Measurements from ENCODE around the gene SMAD4.

Gene SMAD4

GRCh38 chr18:51070545-51070944 lies 40.5 kb downstream of the SMAD4 start:
- peaks cover 0 to 6% of the 10 kb centered on the region in 2 donors for H3K36me3 ChIP-seq (ENCODE audit: control insufficient read depth in 2 of 2, insufficient read depth in 2 of 2, low read length in 2 of 2)
- H3K27ac ChIP-seq (ENCODE audit: low read length) = no peak overlapping the region

GRCh38 chr18:51072586-51073313 lies 42.7 kb downstream of the SMAD4 start:
- no peak overlapping the region for H3K27ac ChIP-seq (ENCODE audit: low read length)
- no peak overlapping the region for H3K9ac ChIP-seq (ENCODE audit: low read length in 2 of 2)
- no peaks in the 10 kb centered on the region for H3K9me3 ChIP-seq (ENCODE audit: control insufficient read depth in 2 of 2, low read length in 2 of 2)
- H3K36me3 ChIP-seq (ENCODE audit: control insufficient read depth in 2 of 2, insufficient read depth in 2 of 2, low read length in 2 of 2) = peaks cover 6 to 13% of the 10 kb centered on the region in 2 donors
- H3K27me3 ChIP-seq (ENCODE audit: control insufficient read depth in 1 of 2, insufficient read depth in 2 of 2, low read length in 2 of 2) = no peaks in the 10 kb centered on the region
- no peaks in the 10 kb centered on the region for H3K4me1 ChIP-seq (ENCODE audit: control insufficient read depth, insufficient read depth, low read length)
- no peak overlapping the region for H3K4me3 ChIP-seq (ENCODE audit: low read length in 2 of 2)

More at GRCh38 chr18:51070545-51070944, 40.5 kb downstream of the SMAD4 start:
- H3K4me3 ChIP-seq (ENCODE audit: low read length in 2 of 2) = no peak overlapping the region
- H3K9me3 ChIP-seq (ENCODE audit: control insufficient read depth in 2 of 2, low read length in 2 of 2) = no peaks in the 10 kb centered on the region
- no peak overlapping the region for H3K9ac ChIP-seq (ENCODE audit: low read length in 2 of 2)
- H3K27me3 ChIP-seq (ENCODE audit: control insufficient read depth in 1 of 2, insufficient read depth in 2 of 2, low read length in 2 of 2) = no peaks in the 10 kb centered on the region
- no peaks in the 10 kb centered on the region for H3K4me1 ChIP-seq (ENCODE audit: control insufficient read depth, insufficient read depth, low read length)

- Histone ChIP-seq H3K9ac (ENCODE audit: low read length in 2 of 2) (no peak overlapping the region), H3K27me3 (ENCODE audit: control insufficient read depth in 1 of 2, insufficient read depth in 2 of 2, low read length in 2 of 2) (no peaks in the 10 kb centered on the region), H3K4me3 (ENCODE audit: low read length in 2 of 2) (no peak overlapping the region), H3K36me3 (ENCODE audit: control insufficient read depth in 2 of 2, insufficient read depth in 2 of 2, low read length in 2 of 2) (peaks cover 15 to 28% of the 10 kb centered on the region in 2 donors), H3K4me1 (ENCODE audit: control insufficient read depth, insufficient read depth, low read length) (no peaks in the 10 kb centered on the region), H3K9me3 (ENCODE audit: control insufficient read depth in 2 of 2, low read length in 2 of 2) (no peaks in the 10 kb centered on the region), H3K27ac (ENCODE audit: low read length) (no peak overlapping the region)
These were observed 44.6 kb downstream of the SMAD4 start for GRCh38 chr18:51074605-51075004.

- Histone ChIP-seq H3K27me3 (ENCODE audit: control insufficient read depth in 1 of 2, insufficient read depth in 2 of 2, low read length in 2 of 2) (no peaks in the 10 kb centered on the region), H3K9ac (ENCODE audit: low read length in 2 of 2) (no peak overlapping the region), H3K36me3 (ENCODE audit: control insufficient read depth in 2 of 2, insufficient read depth in 2 of 2, low read length in 2 of 2) (peaks cover 18 to 28% of the 10 kb centered on the region in 2 donors), H3K9me3 (ENCODE audit: control insufficient read depth in 2 of 2, low read length in 2 of 2) (no peaks in the 10 kb centered on the region), H3K4me3 (ENCODE audit: low read length in 2 of 2) (no peak overlapping the region), H3K27ac (ENCODE audit: low read length) (no peak overlapping the region), H3K4me1 (ENCODE audit: control insufficient read depth, insufficient read depth, low read length) (no peaks in the 10 kb centered on the region)
These were observed 46.5 kb downstream of the SMAD4 start for GRCh38 chr18:51076503-51076902.

- H3K9me3 ChIP-seq (ENCODE audit: control insufficient read depth in 2 of 2, low read length in 2 of 2) = no peaks in the 10 kb centered on the region
- no peak overlapping the region for H3K9ac ChIP-seq (ENCODE audit: low read length in 2 of 2)
- H3K4me3 ChIP-seq (ENCODE audit: low read length in 2 of 2) = no peak overlapping the region
- H3K27me3 ChIP-seq (ENCODE audit: control insufficient read depth in 1 of 2, insufficient read depth in 2 of 2, low read length in 2 of 2) = no peaks in the 10 kb centered on the region
- H3K27ac ChIP-seq (ENCODE audit: low read length) = no peak overlapping the region
- peaks cover 25 to 30% of the 10 kb centered on the region in 2 donors for H3K36me3 ChIP-seq (ENCODE audit: control insufficient read depth in 2 of 2, insufficient read depth in 2 of 2, low read length in 2 of 2)
- no peaks in the 10 kb centered on the region for H3K4me1 ChIP-seq (ENCODE audit: control insufficient read depth, insufficient read depth, low read length)
These were observed 47.2 kb downstream of the SMAD4 start for GRCh38 chr18:51077217-51077616.

GRCh38 chr18:51078026-51078425 lies 48.0 kb downstream of the SMAD4 start:
- Histone ChIP-seq H3K27me3 (ENCODE audit: control insufficient read depth in 1 of 2, insufficient read depth in 2 of 2, low read length in 2 of 2) (no peaks in the 10 kb centered on the region), H3K27ac (ENCODE audit: low read length) (no peak overlapping the region), H3K9ac (ENCODE audit: low read length in 2 of 2) (no peak overlapping the region), H3K4me1 (ENCODE audit: control insufficient read depth, insufficient read depth, low read length) (no peaks in the 10 kb centered on the region), H3K9me3 (ENCODE audit: control insufficient read depth in 2 of 2, low read length in 2 of 2) (no peaks in the 10 kb centered on the region), H3K36me3 (ENCODE audit: control insufficient read depth in 2 of 2, insufficient read depth in 2 of 2, low read length in 2 of 2) (peaks cover 27 to 35% of the 10 kb centered on the region in 2 donors), H3K4me3 (ENCODE audit: low read length in 2 of 2) (no peak overlapping the region)

- Histone ChIP-seq H3K9ac (ENCODE audit: low read length in 2 of 2) (no peak overlapping the region), H3K27ac (ENCODE audit: low read length) (no peak overlapping the region), H3K4me1 (ENCODE audit: control insufficient read depth, insufficient read depth, low read length) (no peaks in the 10 kb centered on the region), H3K36me3 (ENCODE audit: control insufficient read depth in 2 of 2, insufficient read depth in 2 of 2, low read length in 2 of 2) (peaks cover 24 to 51% of the 10 kb centered on the region in 2 donors), H3K4me3 (ENCODE audit: low read length in 2 of 2) (no peak overlapping the region), H3K9me3 (ENCODE audit: control insufficient read depth in 2 of 2, low read length in 2 of 2) (no peaks in the 10 kb centered on the region), H3K27me3 (ENCODE audit: control insufficient read depth in 1 of 2, insufficient read depth in 2 of 2, low read length in 2 of 2) (no peaks in the 10 kb centered on the region)
These were observed 52.7 kb downstream of the SMAD4 start for GRCh38 chr18:51082571-51083267.

GRCh38 chr18:51083398-51083797 lies 53.4 kb downstream of the SMAD4 start:
- Histone ChIP-seq H3K9ac (ENCODE audit: low read length in 2 of 2) (no peak overlapping the region), H3K4me1 (ENCODE audit: control insufficient read depth, insufficient read depth, low read length) (no peaks in the 10 kb centered on the region), H3K4me3 (ENCODE audit: low read length in 2 of 2) (no peak overlapping the region), H3K27me3 (ENCODE audit: control insufficient read depth in 1 of 2, insufficient read depth in 2 of 2, low read length in 2 of 2) (no peaks in the 10 kb centered on the region), H3K9me3 (ENCODE audit: control insufficient read depth in 2 of 2, low read length in 2 of 2) (no peaks in the 10 kb centered on the region), H3K27ac (ENCODE audit: low read length) (no peak overlapping the region), H3K36me3 (ENCODE audit: control insufficient read depth in 2 of 2, insufficient read depth in 2 of 2, low read length in 2 of 2) (peaks cover 18 to 45% of the 10 kb centered on the region in 2 donors)

GRCh38 chr18:51088410-51088809 lies 58.4 kb downstream of the SMAD4 start:
- Histone ChIP-seq H3K9me3 (ENCODE audit: control insufficient read depth in 2 of 2, low read length in 2 of 2) (peaks cover 0 to 6% of the 10 kb centered on the region in 2 donors), H3K4me1 (ENCODE audit: control insufficient read depth, insufficient read depth, low read length) (no peaks in the 10 kb centered on the region), H3K27ac (ENCODE audit: low read length) (no peak overlapping the region), H3K4me3 (ENCODE audit: low read length in 2 of 2) (no peak overlapping the region), H3K9ac (ENCODE audit: low read length in 2 of 2) (no peak overlapping the region), H3K36me3 (ENCODE audit: control insufficient read depth in 2 of 2, insufficient read depth in 2 of 2, low read length in 2 of 2) (peaks cover 2 to 22% of the 10 kb centered on the region in 2 donors), H3K27me3 (ENCODE audit: control insufficient read depth in 1 of 2, insufficient read depth in 2 of 2, low read length in 2 of 2) (no peaks in the 10 kb centered on the region)

- no peaks in the 10 kb centered on the region for H3K4me1 ChIP-seq (ENCODE audit: control insufficient read depth, insufficient read depth, low read length)
- peaks cover 0 to 6% of the 10 kb centered on the region in 2 donors for H3K9me3 ChIP-seq (ENCODE audit: control insufficient read depth in 2 of 2, low read length in 2 of 2)
- H3K27ac ChIP-seq (ENCODE audit: low read length) = no peak overlapping the region
- no peak overlapping the region for H3K4me3 ChIP-seq (ENCODE audit: low read length in 2 of 2)
- peaks cover 0 to 14% of the 10 kb centered on the region in 2 donors for H3K36me3 ChIP-seq (ENCODE audit: control insufficient read depth in 2 of 2, insufficient read depth in 2 of 2, low read length in 2 of 2)
- H3K27me3 ChIP-seq (ENCODE audit: control insufficient read depth in 1 of 2, insufficient read depth in 2 of 2, low read length in 2 of 2) = no peaks in the 10 kb centered on the region
- H3K9ac ChIP-seq (ENCODE audit: low read length in 2 of 2) = no peak overlapping the region
These were observed 59.7 kb downstream of the SMAD4 start for GRCh38 chr18:51089691-51090090.

GRCh38 chr18:51091270-51091669 lies 61.3 kb downstream of the SMAD4 start:
- Histone ChIP-seq H3K36me3 (ENCODE audit: control insufficient read depth in 2 of 2, insufficient read depth in 2 of 2, low read length in 2 of 2) (peaks cover 0 to 4% of the 10 kb centered on the region in 2 donors), H3K9ac (ENCODE audit: low read length in 2 of 2) (no peak overlapping the region), H3K4me3 (ENCODE audit: low read length in 2 of 2) (no peak overlapping the region), H3K27ac (ENCODE audit: low read length) (no peak overlapping the region), H3K9me3 (ENCODE audit: control insufficient read depth in 2 of 2, low read length in 2 of 2) (peaks cover 0 to 6% of the 10 kb centered on the region in 2 donors), H3K27me3 (ENCODE audit: control insufficient read depth in 1 of 2, insufficient read depth in 2 of 2, low read length in 2 of 2) (no peaks in the 10 kb centered on the region), H3K4me1 (ENCODE audit: control insufficient read depth, insufficient read depth, low read length) (no peaks in the 10 kb centered on the region)
